H1 (cell line): ENCODE measurements around the gene NFASC. TPM values are rescaled to one million over a fixed set of nuclear protein-coding genes. Genes with fewer than 3 reads are reported as not detected.

ENCODE experiments used
- CTCF ChIA-PET: fragments of 300-600 bp; sonication (Branson Sonifier 250); formaldehyde crosslinking; loops from one replicate; lab custom pipeline; 2021; ENCODE audit not compliant: partially characterized antibody; lab: Charles Lee
- POLR2A ChIA-PET: fragments of 300-600 bp; sonication (Branson Sonifier 250); formaldehyde crosslinking; loops from one replicate; lab custom pipeline; 2021; ENCODE audit warnings: inconsistent platforms; ENCODE audit not compliant: partially characterized antibody; lab: Charles Lee
- DNase-seq, 2 experiments: peaks; one replicate each; pipeline versions ENCODE4 v3.0.0 to v3.0.0-alpha.2; 2010 to 2022; ENCODE audit warnings: low spot score in 2 of 2, low read depth in 1 of 2, mixed read lengths in 1 of 2
- FAIRE-seq: peaks from 2 replicates; lab custom pipeline; 2011; peaks lifted over from hg19 to GRCh38; lab: Jason Lieb, UNC
- H2AFZ ChIP-seq: 2 replicates; pipeline ENCODE4 v1.8.1; 2012; ENCODE audit warnings: low read length, inconsistent platforms
- H2AK5ac ChIP-seq: 2 replicates; pipeline ENCODE4 v1.6.1; 2013; ENCODE audit warnings: low read depth, low read length
- H2BK120ac ChIP-seq: replicated peaks from 2 replicates; pipeline ENCODE3; 2013; ENCODE audit warnings: low read depth, low read length, inconsistent platforms
- H2BK12ac ChIP-seq: 2 replicates; pipeline ENCODE4 v1.6.1; 2013; ENCODE audit warnings: low read depth, low read length
- H2BK15ac ChIP-seq: 2 replicates; pipeline ENCODE4 v1.6.1; 2013; ENCODE audit warnings: low read length
- H2BK20ac ChIP-seq: 2 replicates; pipeline ENCODE4 v1.6.1; 2013; ENCODE audit warnings: low read length
- H2BK5ac ChIP-seq: 2 replicates; pipeline ENCODE4 v1.6.1; 2013; ENCODE audit warnings: low read depth, low read length
- H3K14ac ChIP-seq: 2 replicates; pipeline ENCODE4 v1.6.1; 2013; ENCODE audit warnings: inconsistent platforms; ENCODE audit not compliant: insufficient read length
- H3K18ac ChIP-seq: 2 replicates; pipeline ENCODE4 v1.6.1; 2013; ENCODE audit warnings: low read length; ENCODE audit errors: extremely low read depth
- H3K23ac ChIP-seq: 2 replicates; pipeline ENCODE4 v1.6.1; 2013; ENCODE audit warnings: inconsistent platforms; ENCODE audit not compliant: insufficient read length
- H3K23me2 ChIP-seq: 2 replicates; pipeline ENCODE4 v1.6.1; 2013; ENCODE audit warnings: low read depth, low read length
- H3K27ac ChIP-seq: 2 replicates; pipeline ENCODE4 v1.6.1; 2011; ENCODE audit warnings: low read depth, low read length, inconsistent platforms
- H3K27me3 ChIP-seq, 4 experiments: replicated peaks in 1 of 4; 1 replicate in 1 of 4; 2 replicates in 3 of 4; pipeline versions ENCODE4 v1.6.1 to v1.8.1; 2011 to 2013; ENCODE audit warnings: low read length in 3 of 4, mild to moderate bottlenecking in 3 of 4, inconsistent platforms in 2 of 4, mixed read lengths in 2 of 4, moderate library complexity in 1 of 4; ENCODE audit not compliant: control insufficient read depth in 3 of 4, insufficient read depth in 3 of 4; ENCODE audit errors: extremely low read depth in 1 of 4
- H3K36me3 ChIP-seq, 4 experiments: 2 replicates each; pipeline versions ENCODE4 v1.6.1 to v1.8.1; 2011 to 2013; ENCODE audit warnings: mild to moderate bottlenecking in 4 of 4, low read length in 3 of 4, moderate library complexity in 2 of 4, control low read depth in 1 of 4, inconsistent platforms in 1 of 4; ENCODE audit not compliant: insufficient read depth in 4 of 4, control insufficient read depth in 2 of 4
- H3K4ac ChIP-seq: replicated peaks from 2 replicates; pipeline ENCODE3; 2013; ENCODE audit warnings: low read length, low read depth, mixed read lengths, inconsistent platforms; ENCODE audit not compliant: insufficient read length
- H3K4me1 ChIP-seq, 4 experiments: replicated peaks in 1 of 4; 1 replicate in 1 of 4; 2 replicates in 3 of 4; pipeline versions ENCODE4 v1.6.1 to v1.8.1; 2011 to 2013; ENCODE audit warnings: low read length in 3 of 4, inconsistent platforms in 2 of 4, mixed read lengths in 1 of 4; ENCODE audit not compliant: insufficient read depth in 4 of 4, control insufficient read depth in 3 of 4
- H3K4me2 ChIP-seq, 2 experiments: 2 replicates each; pipeline versions ENCODE4 v1.6.1 to v1.8.1; 2011 to 2013; ENCODE audit warnings: low read depth in 2 of 2, low read length in 2 of 2, control low read depth in 1 of 2, inconsistent platforms in 1 of 2, mild to moderate bottlenecking in 1 of 2; ENCODE audit not compliant: insufficient read depth in 1 of 2
- H3K4me3 ChIP-seq, 4 experiments: fragments of 200-600, 300-600 bp in 1 of 4; sonication (generic), shearing (Covaris generic), sonication (Bioruptor Twin) in 1 of 4; 2 replicates each; pipeline versions ENCODE4 v1.5.1 to v1.8.1; 2011 to 2016; ENCODE audit warnings: low read length in 4 of 4, low read depth in 3 of 4, control low read depth in 2 of 4, inconsistent platforms in 2 of 4, mild to moderate bottlenecking in 2 of 4, mixed read lengths in 1 of 4, moderate library complexity in 1 of 4; ENCODE audit not compliant: insufficient read depth in 2 of 4; ENCODE audit errors: extremely low read depth in 1 of 4
- H3K56ac ChIP-seq: replicated peaks from 2 replicates; pipeline ENCODE3; 2013; ENCODE audit warnings: low read depth, mild to moderate bottlenecking, mixed read lengths, low read length, inconsistent platforms; ENCODE audit not compliant: insufficient read length
- H3K79me1 ChIP-seq: 2 replicates; pipeline ENCODE4 v1.6.1; 2013; ENCODE audit warnings: low read depth, low read length, control low read depth
- H3K79me2 ChIP-seq, 2 experiments: 2 replicates each; pipeline versions ENCODE4 v1.6.1 to v1.8.1; 2012 to 2013; ENCODE audit warnings: low read length in 2 of 2, mild to moderate bottlenecking in 2 of 2, inconsistent platforms in 1 of 2; ENCODE audit not compliant: insufficient read depth in 2 of 2, control insufficient read depth in 1 of 2
- H3K9ac ChIP-seq, 4 experiments: replicated peaks in 1 of 4; 1 replicate in 1 of 4; 2 replicates in 3 of 4; pipeline versions ENCODE4 v1.6.1 to v1.8.1; 2011 to 2013; ENCODE audit warnings: low read depth in 3 of 4, low read length in 3 of 4, control low read depth in 2 of 4, mild to moderate bottlenecking in 2 of 4, moderate library complexity in 2 of 4, inconsistent platforms in 1 of 4; ENCODE audit errors: extremely low read depth in 1 of 4
- H3K9me3 ChIP-seq, 2 experiments: 2 replicates each; pipeline versions ENCODE4 v1.6.1 to v1.8.1; 2012 to 2013; ENCODE audit warnings: mild to moderate bottlenecking in 2 of 2, moderate library complexity in 2 of 2, control low read depth in 1 of 2, inconsistent platforms in 1 of 2, low read depth in 1 of 2, low read length in 1 of 2, mixed read lengths in 1 of 2; ENCODE audit not compliant: insufficient read depth in 2 of 2
- H4K20me1 ChIP-seq, 2 experiments: replicated peaks in 1 of 2; 2 replicates each; pipeline versions ENCODE3 to v1.8.1; 2011 to 2013; ENCODE audit warnings: inconsistent platforms in 2 of 2, low read length in 2 of 2, mild to moderate bottlenecking in 1 of 2; ENCODE audit not compliant: insufficient read depth in 2 of 2, control insufficient read depth in 1 of 2
- H4K5ac ChIP-seq: 2 replicates; pipeline ENCODE4 v1.6.1; 2013; ENCODE audit warnings: low read length, low read depth, mixed read lengths, inconsistent platforms; ENCODE audit not compliant: insufficient read length
- H4K8ac ChIP-seq: 2 replicates; pipeline ENCODE4 v1.8.0; 2013; ENCODE audit warnings: mild to moderate bottlenecking, moderate library complexity, low read length, inconsistent platforms; ENCODE audit not compliant: insufficient read depth; ENCODE audit errors: extremely low read depth
- H4K91ac ChIP-seq: replicated peaks from 2 replicates; pipeline ENCODE3; 2013; ENCODE audit warnings: low read length, mixed read lengths, inconsistent platforms; ENCODE audit not compliant: insufficient read length
- BACH1 ChIP-seq: IDR thresholded peaks from 2 replicates; pipeline ENCODE4 v1.6.1; 2012; ENCODE audit warnings: low read length, improper control_type of control experiment
- EP300 ChIP-seq, 2 experiments: IDR thresholded peaks; 1 replicate in 1 of 2; 2 replicates in 1 of 2; pipeline ENCODE4 v1.6.1; 2011 to 2012; ENCODE audit warnings: low read depth in 2 of 2, low read length in 2 of 2, mild to moderate bottlenecking in 2 of 2, borderline replicate concordance in 1 of 2, inconsistent platforms in 1 of 2, moderate library complexity in 1 of 2
- KDM1A ChIP-seq: fragments of 200-600, 300-600 bp; sonication (generic); IDR thresholded peaks from 2 replicates; pipeline ENCODE4 v1.7.1; 2016; ENCODE audit warnings: mild to moderate bottlenecking, low read length, borderline replicate concordance
- KDM5A ChIP-seq: fragments of 200-600 bp; IDR thresholded peaks from 2 replicates; pipeline ENCODE4 v1.7.1; 2012; ENCODE audit warnings: mild to moderate bottlenecking, low read length, inconsistent platforms, mixed read lengths
- SIRT6 ChIP-seq: IDR thresholded peaks from one replicate; pipeline ENCODE4 v1.7.1; 2012; ENCODE audit warnings: low read length, inconsistent platforms
- SRF ChIP-seq: IDR thresholded peaks from 2 replicates; pipeline ENCODE4 v1.6.1; 2011; ENCODE audit warnings: mild to moderate bottlenecking, low read depth, low read length, moderate library complexity
- YY1 ChIP-seq: IDR thresholded peaks from 2 replicates; pipeline ENCODE4 v1.6.1; 2011; ENCODE audit warnings: low read depth, mild to moderate bottlenecking, low read length
- WGBS, 2 experiments: shearing (Covaris generic) in 1 of 2; methylation state at CpG; one replicate each; pipeline versions ENCODE4 v1.1.6 to v1.1.7; 2013 to 2015; ENCODE audit warnings: low lambda C conversion rate in 2 of 2, mixed read lengths in 2 of 2, inconsistent platforms in 1 of 2, low coverage in 1 of 2, missing lambda C conversion rate in 1 of 2; ENCODE audit not compliant: insufficient replicate concordance in 2 of 2, insufficient coverage in 1 of 2, insufficient read length in 1 of 2; ENCODE audit errors: extremely low coverage in 1 of 2, missing lambda C conversion rate in 1 of 2; 5-methylcytosine and 5-hydroxymethylcytosine counted together
- polyA plus RNA-seq, 7 experiments: library from polyadenylated mRNA; depleted of rRNA in 3 of 7; stranded (reverse) in 5 of 7; unstranded in 2 of 7; fragments of >200 nt in 5 of 7; fragments of 200-250 nt in 2 of 7; gene quantifications; 1 replicate in 5 of 7; 2 replicates in 1 of 7; 4 replicates in 1 of 7; pipeline versions ENCODE4 v1.2.1 to v1.2.3, GENCODE V29; 2011 to 2013; ENCODE audit warnings: missing spikeins in 2 of 7, mixed read lengths in 2 of 7
- total RNA-seq: library from RNA; stranded (reverse); fragmentation: NEBNext Ultra II Directional; extraction: Animal tissue kit (Norgen Biotek cat#: 25700); gene quantifications from 2 replicates; pipeline ENCODE4 v1.2.1, GENCODE V29; 2021
- TF ChIP-seq, protein P1 (sequence below), 3 experiments: IDR thresholded peaks; 1 replicate in 2 of 3; 2 replicates in 1 of 3; pipeline versions ENCODE4 v1.5.1 to v1.6.1; 2011; ENCODE audit warnings: low read length in 3 of 3, mild to moderate bottlenecking in 3 of 3, inconsistent platforms in 2 of 3, low read depth in 1 of 3, moderate library complexity in 1 of 3; ENCODE audit not compliant: insufficient read depth in 1 of 3; ENCODE audit errors: control extremely low read depth in 1 of 3
- TF ChIP-seq, protein P2 (sequence below): IDR thresholded peaks from 2 replicates; pipeline ENCODE4 v1.6.1; 2011; ENCODE audit warnings: low read depth, mild to moderate bottlenecking, low read length; ENCODE audit not compliant: insufficient read depth

Gene NFASC
- total and polyA plus RNA-seq, 2 of the 8 experiments (the other 6 are each of a cell fraction or from before 2014, with no cell fraction given) = 5.0 to 15.2 TPM

DNA sequence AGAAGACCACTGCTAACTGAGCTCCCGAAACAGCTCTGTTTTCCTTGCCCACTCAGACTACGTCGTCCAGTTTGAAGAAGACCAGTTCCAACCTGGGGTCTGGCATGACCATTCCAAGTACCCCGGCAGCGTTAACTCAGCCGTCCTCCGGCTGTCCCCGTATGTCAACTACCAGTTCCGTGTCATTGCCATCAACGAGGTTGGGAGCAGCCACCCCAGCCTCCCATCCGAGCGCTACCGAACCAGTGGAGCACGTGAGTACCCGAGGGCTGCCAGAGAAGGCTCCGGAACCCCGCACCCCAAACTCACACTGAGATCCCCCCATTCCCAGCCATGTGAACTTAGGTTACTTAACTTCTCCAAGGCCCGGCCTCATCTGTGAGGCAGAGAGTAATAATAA, 108.6 kb downstream of the NFASC start:
- DNase-seq = no peak
- Histone ChIP-seq H2BK12ac (no peak overlapping the region), H3K27ac (no peak overlapping the region), H2AK5ac (no peak overlapping the region), H3K4me2 (no peak overlapping the region), H2BK20ac (no peak overlapping the region), H3K9ac (no peak overlapping the region), H3K79me1 (no peaks in the 10 kb centered on the region; the same call in 1 of the 2 replicates), H2BK120ac (no peak overlapping the region), H2BK15ac (no peak overlapping the region), H3K4me1 (no peaks in the 10 kb centered on the region), H4K20me1 (no peaks in the 10 kb centered on the region), H4K8ac (no peak overlapping the region), H3K27me3 (no peaks in the 10 kb centered on the region), H3K23ac (no peak overlapping the region), H2AFZ (no peak overlapping the region), H3K9me3 (no peaks in the 10 kb centered on the region), H3K23me2 (no peaks in the 10 kb centered on the region), H3K4me3 (no peak overlapping the region), H3K14ac (no peak overlapping the region), H3K36me3 (no peaks in the 10 kb centered on the region), H3K56ac (no peak overlapping the region), H3K18ac (no peak overlapping the region), H3K79me2 (no peaks in the 10 kb centered on the region), H2BK5ac (no peak overlapping the region), H4K91ac (no peak overlapping the region), H3K4ac (no peak overlapping the region), H4K5ac (no peak overlapping the region)
- WGBS, 2 experiments = 93% methylated on average over 17 of the region's 18 CpGs; no CpG with 5 or more reads in 1 of the 2 experiments
- POLR2A ChIA-PET = interaction anchor here (1.1 kb wide), 1 partner anchor 48 kb away, joined by 3 read pairs; no protein-coding TSS in a partner anchor
- FAIRE-seq = no peak
- CTCF ChIA-PET = interaction anchor here (0.9 to 33.8 kb wide), 13 partner anchors 7 to 277 kb away, joined by 3 to 1336 read pairs (median 4); partner anchors contain the start of gene TMEM81
- no peak for TF ChIP-seq YY1
- TF ChIP-seq BACH1 = no peak
- no peak for TF ChIP-seq SRF
- TF ChIP-seq EP300 (IDR thresholded peaks at IDR 0.05; ENCODE audit: borderline replicate concordance in 1 of 2, low read depth in 2 of 2, low read length in 2 of 2) = no peak
- TF ChIP-seq, protein P1, sequence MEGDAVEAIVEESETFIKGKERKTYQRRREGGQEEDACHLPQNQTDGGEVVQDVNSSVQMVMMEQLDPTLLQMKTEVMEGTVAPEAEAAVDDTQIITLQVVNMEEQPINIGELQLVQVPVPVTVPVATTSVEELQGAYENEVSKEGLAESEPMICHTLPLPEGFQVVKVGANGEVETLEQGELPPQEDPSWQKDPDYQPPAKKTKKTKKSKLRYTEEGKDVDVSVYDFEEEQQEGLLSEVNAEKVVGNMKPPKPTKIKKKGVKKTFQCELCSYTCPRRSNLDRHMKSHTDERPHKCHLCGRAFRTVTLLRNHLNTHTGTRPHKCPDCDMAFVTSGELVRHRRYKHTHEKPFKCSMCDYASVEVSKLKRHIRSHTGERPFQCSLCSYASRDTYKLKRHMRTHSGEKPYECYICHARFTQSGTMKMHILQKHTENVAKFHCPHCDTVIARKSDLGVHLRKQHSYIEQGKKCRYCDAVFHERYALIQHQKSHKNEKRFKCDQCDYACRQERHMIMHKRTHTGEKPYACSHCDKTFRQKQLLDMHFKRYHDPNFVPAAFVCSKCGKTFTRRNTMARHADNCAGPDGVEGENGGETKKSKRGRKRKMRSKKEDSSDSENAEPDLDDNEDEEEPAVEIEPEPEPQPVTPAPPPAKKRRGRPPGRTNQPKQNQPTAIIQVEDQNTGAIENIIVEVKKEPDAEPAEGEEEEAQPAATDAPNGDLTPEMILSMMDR (IDR thresholded peaks at IDR 0.05; ENCODE audit: control extremely low read depth in 1 of 3, insufficient read depth in 1 of 3, low read depth in 1 of 3, low read length in 3 of 3) = no peak
- TF ChIP-seq, protein P2, sequence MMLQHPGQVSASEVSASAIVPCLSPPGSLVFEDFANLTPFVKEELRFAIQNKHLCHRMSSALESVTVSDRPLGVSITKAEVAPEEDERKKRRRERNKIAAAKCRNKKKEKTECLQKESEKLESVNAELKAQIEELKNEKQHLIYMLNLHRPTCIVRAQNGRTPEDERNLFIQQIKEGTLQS = no peak
- no peak for TF ChIP-seq KDM1A
- no peak for TF ChIP-seq KDM5A
- TF ChIP-seq SIRT6 = no peak
